ENCODE results near the gene C12orf42. TPM values are rescaled to one million over a fixed set of nuclear protein-coding genes. Genes with fewer than 3 reads are reported as not detected.

C12orf42 gene
- total and polyA plus RNA-seq, 7 donors: not detected

DNA sequence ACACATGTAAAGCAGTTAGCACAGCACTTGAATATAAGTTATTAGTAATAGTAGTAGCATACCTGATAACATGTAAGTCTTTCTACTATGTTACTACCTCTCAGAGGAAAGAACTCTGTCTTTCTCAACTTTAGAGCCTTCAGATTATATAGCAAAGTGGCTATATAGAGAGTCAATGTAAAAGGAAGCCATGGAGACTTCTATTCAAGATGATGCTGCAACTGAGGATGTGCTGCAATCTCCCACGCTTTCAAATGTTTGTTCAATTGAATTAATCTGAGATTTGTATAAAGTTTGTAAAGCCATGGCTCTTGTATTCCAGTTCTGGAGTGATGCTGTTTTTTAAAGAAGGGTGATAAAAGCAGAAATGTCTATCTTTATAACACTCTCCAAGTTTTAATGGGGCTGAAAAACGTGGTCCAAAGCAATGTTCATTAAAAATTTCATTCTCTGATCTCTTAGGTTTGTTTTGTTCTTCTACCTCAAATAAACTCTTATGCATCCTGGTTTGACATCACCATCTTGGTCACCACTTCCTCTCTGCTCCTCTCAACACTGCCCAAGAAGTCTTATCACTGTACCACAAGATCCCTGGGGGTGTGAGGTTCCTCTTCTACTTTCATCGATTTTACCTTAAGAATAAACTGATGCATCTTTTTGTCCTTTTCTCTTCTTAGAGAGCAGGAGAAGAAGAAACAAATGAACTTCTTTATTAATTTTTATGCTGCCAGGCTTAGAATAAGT lies 40.6 kb downstream of the C12orf42 start:
- ATAC-seq (no peak), DNase-seq (no peak)
- no peak for TF ChIP-seq CTCF (IDR thresholded peaks at IDR 0.05)
- H3K4me1 ChIP-seq: no peaks in the 10 kb centered on the region
- no peaks in the 10 kb centered on the region for H3K27me3 ChIP-seq (ENCODE audit: insufficient read depth in 3 of 3, low read length in 2 of 3)
- no peak overlapping the region for H3K27ac ChIP-seq
- H3K36me3 ChIP-seq (ENCODE audit: insufficient read depth in 1 of 2, low read depth in 1 of 2): no peaks in the 10 kb centered on the region
- H3K4me3 ChIP-seq: no peak overlapping the region
- intact Hi-C loops (cut with DNase I): no loop called here
- no peaks in the 10 kb centered on the region for H3K9me3 ChIP-seq
- WGBS, 3 donors: 63 to 74% (median 65%) methylated on average over 3 of the region's 3 CpGs

GRCh38 chr12:103444983-103445382 lies 50.8 kb downstream of the C12orf42 start:
- H3K36me3 ChIP-seq (ENCODE audit: insufficient read depth in 1 of 2, low read depth in 1 of 2): no peaks in the 10 kb centered on the region
- no peak for TF ChIP-seq CTCF (IDR thresholded peaks at IDR 0.05)
- H3K4me3 ChIP-seq: no peak overlapping the region
- WGBS, 3 donors: 39 to 48% (median 45%) methylated on average over 4 of the region's 4 CpGs
- ATAC-seq: no peak
- H3K27me3 ChIP-seq (ENCODE audit: insufficient read depth in 3 of 3, low read length in 2 of 3): no peaks in the 10 kb centered on the region
- no peak for DNase-seq
- H3K27ac ChIP-seq: no peak overlapping the region
- intact Hi-C loops (cut with DNase I): no loop called here
- no peaks in the 10 kb centered on the region for H3K4me1 ChIP-seq
- H3K9me3 ChIP-seq: no peaks in the 10 kb centered on the region

- no peaks in the 10 kb centered on the region for H3K27me3 ChIP-seq (ENCODE audit: insufficient read depth in 3 of 3, low read length in 2 of 3)
- TF ChIP-seq CTCF (IDR thresholded peaks at IDR 0.05): no peak
- intact Hi-C loops (cut with DNase I): no loop called here
- ATAC-seq (no peak), DNase-seq (no peak)
- no peaks in the 10 kb centered on the region for H3K9me3 ChIP-seq
- WGBS, 3 donors: 54 to 70% (median 58%) methylated on average over 3 of the region's 3 CpGs
- no peaks in the 10 kb centered on the region for H3K36me3 ChIP-seq (ENCODE audit: insufficient read depth in 1 of 2, low read depth in 1 of 2)
- no peaks in the 10 kb centered on the region for H3K4me1 ChIP-seq
- no peak overlapping the region for H3K27ac ChIP-seq
- no peak overlapping the region for H3K4me3 ChIP-seq
Observed at GRCh38 chr12:103442822-103443221, 52.9 kb downstream of the C12orf42 start.

DNA sequence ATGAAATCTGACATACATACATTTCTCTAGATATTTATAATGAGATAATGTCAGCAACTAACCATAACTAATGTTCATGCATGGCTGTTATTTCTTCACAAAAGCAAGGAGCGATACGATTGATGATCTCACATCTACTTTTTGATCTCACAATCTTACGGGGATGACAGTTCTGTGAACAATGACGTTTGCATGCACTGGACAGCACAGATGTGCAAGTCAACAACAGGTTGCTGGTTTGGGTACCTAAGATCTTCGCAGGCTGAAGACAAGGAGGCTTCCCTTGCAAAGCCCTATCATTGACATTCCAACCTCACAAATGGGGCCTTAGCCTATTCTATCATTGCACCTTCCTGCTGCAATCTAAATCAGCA lies 53.6 kb downstream of the C12orf42 start:
- Histone ChIP-seq H3K4me3 (no peak overlapping the region), H3K4me1 (no peaks in the 10 kb centered on the region), H3K36me3 (ENCODE audit: insufficient read depth in 1 of 2, low read depth in 1 of 2) (no peaks in the 10 kb centered on the region), H3K27me3 (ENCODE audit: insufficient read depth in 3 of 3, low read length in 2 of 3) (no peaks in the 10 kb centered on the region), H3K27ac (no peak overlapping the region), H3K9me3 (no peaks in the 10 kb centered on the region)
- intact Hi-C loops (cut with DNase I): no loop called here
- no peak for ATAC-seq
- DNase-seq: no peak
- no peak for TF ChIP-seq CTCF (IDR thresholded peaks at IDR 0.05)
- WGBS, 3 donors: 65 to 79% (median 75%) methylated on average over 5 of the region's 5 CpGs

All from psoas muscle (tissue), 8 donors.